ENCODE results near the gene TACC2. TPM values are rescaled to one million over a fixed set of nuclear protein-coding genes. Genes with fewer than 3 reads are reported as not detected.
"Not testable (repeated sequence)": the region's sequence is repeated elsewhere in the genome, so short reads cannot be mapped to it uniquely, and the experiment has no call there.

TACC2 gene
- total RNA-seq, 4 donors from 2014 or later = 11.5 to 73.0 (median 14.5) TPM

GRCh38 chr10:122060250-122060649 lies 71.3 kb downstream of the TACC2 start:
- H3K4me3 ChIP-seq = no peak overlapping the region
- no peak overlapping the region for H3K27ac ChIP-seq
- no peaks in the 10 kb centered on the region for H3K27me3 ChIP-seq
- peaks cover 0 to 4% of the 10 kb centered on the region in 2 donors for H3K4me1 ChIP-seq
- TF ChIP-seq POLR2A (IDR thresholded peaks at IDR 0.05) = no peak
- no peak for TF ChIP-seq CTCF (IDR thresholded peaks at IDR 0.05)
- no peaks in the 10 kb centered on the region for H3K36me3 ChIP-seq
- intact Hi-C loops (cut with DNase I; ENCODE audit: low total_unique reads) = no loop called here
- DNase-seq = no peak
- no peaks in the 10 kb centered on the region for H3K9me3 ChIP-seq

GRCh38 chr10:122062831-122063674 lies 74.1 kb downstream of the TACC2 start:
- no peaks in the 10 kb centered on the region for H3K9me3 ChIP-seq
- H3K27me3 ChIP-seq = no peaks in the 10 kb centered on the region
- intact Hi-C loops (cut with DNase I; ENCODE audit: low total_unique reads) = no loop called here

GRCh38 chr10:122066337-122066939 lies 77.5 kb downstream of the TACC2 start:
- intact Hi-C loops (cut with DNase I; ENCODE audit: low total_unique reads) = loop anchor here (5.0 kb wide), 1 partner anchor 86 kb away; no protein-coding TSS in a partner anchor
- not testable (repeated sequence) for H3K27ac ChIP-seq, H3K27me3 ChIP-seq, H3K36me3 ChIP-seq, H3K4me3 ChIP-seq, DNase-seq, H3K4me1 ChIP-seq, H3K9me3 ChIP-seq

More at GRCh38 chr10:122062831-122063674, 74.1 kb downstream of the TACC2 start:
- Histone ChIP-seq H3K36me3 (no peaks in the 10 kb centered on the region), H3K4me3 (no peak overlapping the region), H3K4me1 (peaks cover 0 to 4% of the 10 kb centered on the region in 2 donors), H3K27ac (peak overlapping the region; percentile 95 to 99)
- TF ChIP-seq POLR2A (IDR thresholded peaks at IDR 0.05) = peak; percentile 41 to 50
- TF ChIP-seq CTCF (IDR thresholded peaks at IDR 0.05) = peak in 1 of 4 experiments; percentile 19
- DNase-seq = peak; percentile 84 to 91

GRCh38 chr10:122068844-122069243 lies 79.9 kb downstream of the TACC2 start:
- TF ChIP-seq POLR2A (IDR thresholded peaks at IDR 0.05) (no peak), CTCF (IDR thresholded peaks at IDR 0.05) (no peak)
- no peaks in the 10 kb centered on the region for H3K36me3 ChIP-seq
- H3K4me1 ChIP-seq = no peaks in the 10 kb centered on the region
- no peaks in the 10 kb centered on the region for H3K27me3 ChIP-seq
- intact Hi-C loops (cut with DNase I; ENCODE audit: low total_unique reads) = loop anchor here (5.0 kb wide), 1 partner anchor 83 kb away; no protein-coding TSS in a partner anchor
- H3K27ac ChIP-seq = no peak overlapping the region
- no peak overlapping the region for H3K4me3 ChIP-seq
- H3K9me3 ChIP-seq = no peaks in the 10 kb centered on the region
- no peak for DNase-seq

- DNase-seq = no peak
- TF ChIP-seq CTCF (IDR thresholded peaks at IDR 0.05) (no peak), POLR2A (IDR thresholded peaks at IDR 0.05) (no peak)
- H3K4me1 ChIP-seq = no peaks in the 10 kb centered on the region
- H3K9me3 ChIP-seq = no peaks in the 10 kb centered on the region
- H3K4me3 ChIP-seq = no peak overlapping the region
- intact Hi-C loops (cut with DNase I; ENCODE audit: low total_unique reads) = no loop called here
- no peaks in the 10 kb centered on the region for H3K36me3 ChIP-seq
- H3K27ac ChIP-seq = no peak overlapping the region
- no peaks in the 10 kb centered on the region for H3K27me3 ChIP-seq
These were observed 83.5 kb downstream of the TACC2 start for GRCh38 chr10:122072491-122072890.
